ENCODE results near the gene LSM8. TPM values are rescaled to one million over a fixed set of nuclear protein-coding genes. Genes with fewer than 3 reads are reported as not detected.
A peak's percentile ranks its signal among the peaks of the same experiment; 100 is the strongest.

The LSM8 gene
- total and polyA plus RNA-seq, 2 of the 8 experiments (the other 6 are each of a cell fraction or from before 2014, with no cell fraction given) = 36.9 to 51.0 TPM

DNA sequence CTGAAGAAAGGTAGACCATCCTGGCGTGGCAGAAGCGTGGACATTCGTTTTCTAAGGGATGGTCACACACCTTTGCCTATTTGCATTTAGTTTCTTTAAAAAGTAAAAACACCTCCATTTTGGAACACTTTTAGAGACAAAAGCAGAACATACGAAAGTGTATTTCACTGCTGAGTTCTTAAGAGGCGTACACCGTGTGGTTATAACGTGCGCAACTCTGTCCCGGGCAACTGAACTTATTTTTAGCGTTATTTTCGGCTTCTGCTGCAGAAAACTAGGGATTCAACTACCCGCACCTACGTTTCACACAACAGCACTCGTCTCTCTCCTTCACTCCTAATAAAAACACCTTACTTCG lies 557 bp upstream of the LSM8 start:
- DNase-seq (ENCODE audit: low read depth in 1 of 2, low spot score in 2 of 2) (no peak), FAIRE-seq (no peak)
- Histone ChIP-seq H2BK15ac (ENCODE audit: low read length) (no peak overlapping the region), H3K23me2 (ENCODE audit: low read depth, low read length) (peaks cover 2% of the 10 kb centered on the region; the same call in 1 of the 2 replicates), H3K56ac (replicated peaks; ENCODE audit: insufficient read length, low read depth, low read length) (peak overlapping the region; percentile 75), H3K4me2 (ENCODE audit: insufficient read depth in 1 of 2, low read depth in 2 of 2, low read length in 2 of 2) (peak overlapping the region; percentile 85 to 92), H4K20me1 (replicated peaks in 1 of 2; ENCODE audit: control insufficient read depth in 1 of 2, insufficient read depth in 2 of 2, low read length in 2 of 2) (no peaks in the 10 kb centered on the region), H3K23ac (ENCODE audit: insufficient read length) (no peak overlapping the region), H2BK20ac (ENCODE audit: low read length) (no peak overlapping the region), H3K36me3 (ENCODE audit: control insufficient read depth in 2 of 4, insufficient read depth in 4 of 4, low read length in 3 of 4) (peaks cover 2 to 17% (median 9%) of the 10 kb centered on the region in 4 experiments; a peak in 5 of 8 replicates), H2BK12ac (ENCODE audit: low read depth, low read length) (peak overlapping the region; percentile 51; the same call in 1 of the 2 replicates), H3K9me3 (ENCODE audit: insufficient read depth in 2 of 2, low read depth in 1 of 2, low read length in 1 of 2) (no peaks in the 10 kb centered on the region), H3K4me1 (replicated peaks in 1 of 4; ENCODE audit: control insufficient read depth in 3 of 4, insufficient read depth in 4 of 4, low read length in 3 of 4) (peaks cover 0 to 3% (median 0%) of the 10 kb centered on the region in 4 experiments; a peak in 1 of 7 replicates), H2AK5ac (ENCODE audit: low read depth, low read length) (no peak overlapping the region), H3K4me3 (ENCODE audit: extremely low read depth in 1 of 4, insufficient read depth in 2 of 4, low read depth in 3 of 4, low read length in 4 of 4) (peak overlapping the region; percentile 85 to 96 (median 92)), H3K9ac (replicated peaks in 1 of 4; ENCODE audit: extremely low read depth in 1 of 4, low read depth in 3 of 4, low read length in 3 of 4) (peak overlapping the region; percentile 97 to 100 (median 98)), H4K91ac (replicated peaks; ENCODE audit: insufficient read length, low read length) (peak overlapping the region; percentile 36), H3K18ac (ENCODE audit: extremely low read depth, low read length) (no peak overlapping the region; the same call in 1 of the 2 replicates), H2BK5ac (ENCODE audit: low read depth, low read length) (peak overlapping the region; percentile 94), H3K4ac (replicated peaks; ENCODE audit: insufficient read length, low read depth, low read length) (peak overlapping the region; percentile 24), H4K8ac (ENCODE audit: extremely low read depth, insufficient read depth, low read length) (no peak overlapping the region), H3K79me1 (ENCODE audit: low read depth, low read length) (no peaks in the 10 kb centered on the region), H3K79me2 (ENCODE audit: control insufficient read depth in 1 of 2, insufficient read depth in 2 of 2, low read length in 2 of 2) (peaks cover 6 to 44% of the 10 kb centered on the region in 2 experiments; a peak in 3 of 4 replicates), H3K27me3 (replicated peaks in 1 of 4; ENCODE audit: control insufficient read depth in 3 of 4, extremely low read depth in 1 of 4, insufficient read depth in 3 of 4, low read length in 3 of 4) (no peaks in the 10 kb centered on the region), H3K14ac (ENCODE audit: insufficient read length) (no peak overlapping the region), H2BK120ac (replicated peaks; ENCODE audit: low read depth, low read length) (peak overlapping the region; percentile 50), H3K27ac (ENCODE audit: low read depth, low read length) (peak overlapping the region; percentile 93), H4K5ac (ENCODE audit: insufficient read length, low read depth, low read length) (peak overlapping the region; percentile 70), H2AFZ (ENCODE audit: low read length) (peak overlapping the region; percentile 89)
- CTCF ChIA-PET (ENCODE audit: partially characterized antibody) = interaction anchor here (1.0 kb wide), 1 partner anchor 14 kb away, joined by 4 read pairs; no protein-coding TSS in a partner anchor
- POLR2A ChIA-PET (ENCODE audit: partially characterized antibody) = no interaction called here
- WGBS, 2 experiments (ENCODE audit: extremely low coverage in 1 of 2, insufficient coverage in 1 of 2, insufficient read length in 1 of 2, insufficient replicate concordance in 2 of 2, low coverage in 1 of 2, low lambda C conversion rate in 2 of 2, missing lambda C conversion rate in 1 of 2) = 6% methylated on average over 15 of the region's 15 CpGs; no CpG with 5 or more reads in 1 of the 2 experiments
- no peak for TF ChIP-seq EP300 (IDR thresholded peaks at IDR 0.05; ENCODE audit: borderline replicate concordance in 1 of 2, low read depth in 2 of 2, low read length in 2 of 2)
- TF ChIP-seq TEAD4 (IDR thresholded peaks at IDR 0.05; ENCODE audit: low read depth, low read length) = no peak
- TF ChIP-seq SP1 (IDR thresholded peaks at IDR 0.05; ENCODE audit: low read depth, low read length) = no peak
- no peak for TF ChIP-seq RNF2 (IDR thresholded peaks at IDR 0.05; ENCODE audit: borderline replicate concordance, low read depth, low read length, missing control alignments, poor library complexity, severe bottlenecking)
- no peak for TF ChIP-seq CHD2 (IDR thresholded peaks at IDR 0.05; ENCODE audit: low read length)
- TF ChIP-seq, protein P1, sequence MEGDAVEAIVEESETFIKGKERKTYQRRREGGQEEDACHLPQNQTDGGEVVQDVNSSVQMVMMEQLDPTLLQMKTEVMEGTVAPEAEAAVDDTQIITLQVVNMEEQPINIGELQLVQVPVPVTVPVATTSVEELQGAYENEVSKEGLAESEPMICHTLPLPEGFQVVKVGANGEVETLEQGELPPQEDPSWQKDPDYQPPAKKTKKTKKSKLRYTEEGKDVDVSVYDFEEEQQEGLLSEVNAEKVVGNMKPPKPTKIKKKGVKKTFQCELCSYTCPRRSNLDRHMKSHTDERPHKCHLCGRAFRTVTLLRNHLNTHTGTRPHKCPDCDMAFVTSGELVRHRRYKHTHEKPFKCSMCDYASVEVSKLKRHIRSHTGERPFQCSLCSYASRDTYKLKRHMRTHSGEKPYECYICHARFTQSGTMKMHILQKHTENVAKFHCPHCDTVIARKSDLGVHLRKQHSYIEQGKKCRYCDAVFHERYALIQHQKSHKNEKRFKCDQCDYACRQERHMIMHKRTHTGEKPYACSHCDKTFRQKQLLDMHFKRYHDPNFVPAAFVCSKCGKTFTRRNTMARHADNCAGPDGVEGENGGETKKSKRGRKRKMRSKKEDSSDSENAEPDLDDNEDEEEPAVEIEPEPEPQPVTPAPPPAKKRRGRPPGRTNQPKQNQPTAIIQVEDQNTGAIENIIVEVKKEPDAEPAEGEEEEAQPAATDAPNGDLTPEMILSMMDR (IDR thresholded peaks at IDR 0.05; ENCODE audit: control extremely low read depth in 1 of 3, insufficient read depth in 1 of 3, low read depth in 1 of 3, low read length in 3 of 3) = no peak
- TF ChIP-seq HDAC6 (IDR thresholded peaks at IDR 0.05; ENCODE audit: low read depth, low read length) = no peak
- TF ChIP-seq SIN3A (conservative IDR thresholded peaks at IDR 0.05 in 1 of 2, IDR thresholded peaks at IDR 0.05 in 1 of 2; ENCODE audit: low read depth in 1 of 2, low read length in 2 of 2) = no peak
- no peak for TF ChIP-seq EGR1 (IDR thresholded peaks at IDR 0.05; ENCODE audit: borderline replicate concordance, low read depth, low read length)

Measured in H1 (cell line).